NCI-H345 treated with DMSO at 0.1 percent for 48 hours (cell line): ENCODE results near the gene DLGAP5.

Source experiments
- DNase-seq: peaks from one replicate; lab custom pipeline; 2025; ENCODE audit not compliant: unreplicated experiment; lab: John Stamatoyannopoulos, UW

Gene DLGAP5, protein sequence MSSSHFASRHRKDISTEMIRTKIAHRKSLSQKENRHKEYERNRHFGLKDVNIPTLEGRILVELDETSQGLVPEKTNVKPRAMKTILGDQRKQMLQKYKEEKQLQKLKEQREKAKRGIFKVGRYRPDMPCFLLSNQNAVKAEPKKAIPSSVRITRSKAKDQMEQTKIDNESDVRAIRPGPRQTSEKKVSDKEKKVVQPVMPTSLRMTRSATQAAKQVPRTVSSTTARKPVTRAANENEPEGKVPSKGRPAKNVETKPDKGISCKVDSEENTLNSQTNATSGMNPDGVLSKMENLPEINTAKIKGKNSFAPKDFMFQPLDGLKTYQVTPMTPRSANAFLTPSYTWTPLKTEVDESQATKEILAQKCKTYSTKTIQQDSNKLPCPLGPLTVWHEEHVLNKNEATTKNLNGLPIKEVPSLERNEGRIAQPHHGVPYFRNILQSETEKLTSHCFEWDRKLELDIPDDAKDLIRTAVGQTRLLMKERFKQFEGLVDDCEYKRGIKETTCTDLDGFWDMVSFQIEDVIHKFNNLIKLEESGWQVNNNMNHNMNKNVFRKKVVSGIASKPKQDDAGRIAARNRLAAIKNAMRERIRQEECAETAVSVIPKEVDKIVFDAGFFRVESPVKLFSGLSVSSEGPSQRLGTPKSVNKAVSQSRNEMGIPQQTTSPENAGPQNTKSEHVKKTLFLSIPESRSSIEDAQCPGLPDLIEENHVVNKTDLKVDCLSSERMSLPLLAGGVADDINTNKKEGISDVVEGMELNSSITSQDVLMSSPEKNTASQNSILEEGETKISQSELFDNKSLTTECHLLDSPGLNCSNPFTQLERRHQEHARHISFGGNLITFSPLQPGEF

DNA sequence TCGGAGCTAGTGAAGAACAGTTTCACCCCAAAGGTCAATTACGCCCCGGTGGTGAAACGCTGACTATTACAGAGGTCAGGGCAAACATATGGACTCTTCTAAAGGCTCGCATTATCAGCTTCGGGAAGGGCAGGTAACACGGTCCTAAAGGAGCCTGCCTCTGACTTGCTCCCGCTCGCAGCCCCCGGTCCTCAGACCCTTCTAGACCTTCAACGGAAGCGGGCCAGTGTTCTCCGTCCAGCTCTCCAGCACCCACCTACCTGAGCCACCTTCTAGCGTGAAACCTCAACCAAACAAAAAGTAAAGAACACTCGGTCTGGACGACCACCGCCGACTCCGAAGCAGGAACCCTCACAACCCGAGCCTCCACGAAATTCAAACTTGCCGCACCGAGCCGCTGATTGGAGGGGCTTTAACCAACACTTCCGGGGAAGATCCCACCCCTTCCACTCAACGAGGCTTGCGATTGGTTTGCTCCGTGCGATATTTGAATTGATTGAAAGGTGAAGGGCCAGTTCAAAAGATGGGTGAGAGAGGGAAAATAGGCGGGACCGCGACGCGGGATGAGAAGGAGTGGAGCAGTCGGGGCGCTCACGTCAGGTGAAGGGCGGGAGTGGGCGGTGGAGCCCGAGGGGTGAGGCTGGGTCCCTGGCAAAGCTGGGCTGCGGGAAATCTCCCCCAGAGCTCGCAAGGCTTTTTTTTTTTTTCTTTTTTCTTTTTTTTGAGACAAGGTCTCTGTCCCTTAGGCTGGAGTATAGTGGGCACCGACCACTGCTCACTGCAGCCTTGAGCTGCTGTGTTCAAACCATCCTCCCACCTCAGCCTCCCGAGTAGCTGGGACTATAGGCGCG lies at the start of gene DLGAP5:
TSS of gene DLGAP5 (minus strand) at position 383 of the 851 bp plus-strand sequence. CDS start 2,406 bp downstream, outside the sequence.
- DNase-seq, result peak; percentile 96

DNA sequence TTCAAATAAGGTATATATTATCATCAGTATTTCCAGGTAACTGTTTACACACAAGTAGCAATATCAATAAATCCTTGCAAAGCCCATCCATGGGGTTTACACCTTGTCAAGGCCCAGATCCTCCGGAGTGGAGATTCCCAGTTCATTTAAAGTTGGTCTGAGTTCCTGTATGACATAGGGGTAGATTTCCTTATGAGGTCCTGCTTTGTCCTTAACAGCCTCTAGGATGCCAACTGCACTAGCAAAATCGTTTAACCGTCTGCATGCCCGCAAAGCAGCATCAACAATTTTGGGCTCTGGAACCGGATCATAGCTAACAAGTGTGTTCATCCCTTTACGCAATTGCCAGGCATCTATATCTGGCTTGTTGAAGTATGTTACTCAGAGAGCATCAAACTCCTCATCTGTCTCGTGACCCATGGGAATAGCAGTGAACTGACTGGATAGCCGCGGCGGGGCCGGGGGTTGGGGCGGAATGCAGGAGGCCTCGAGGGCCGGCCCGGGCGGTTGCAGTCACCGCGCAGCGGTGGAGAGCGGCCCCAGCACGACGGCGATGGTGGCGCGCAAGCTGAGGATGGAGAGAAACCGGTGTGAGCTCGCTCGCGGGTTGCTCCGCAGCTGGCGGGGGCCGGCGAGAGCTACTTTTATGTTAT lies 49.3 kb upstream of the DLGAP5 start:
- no peak for DNase-seq

DNA sequence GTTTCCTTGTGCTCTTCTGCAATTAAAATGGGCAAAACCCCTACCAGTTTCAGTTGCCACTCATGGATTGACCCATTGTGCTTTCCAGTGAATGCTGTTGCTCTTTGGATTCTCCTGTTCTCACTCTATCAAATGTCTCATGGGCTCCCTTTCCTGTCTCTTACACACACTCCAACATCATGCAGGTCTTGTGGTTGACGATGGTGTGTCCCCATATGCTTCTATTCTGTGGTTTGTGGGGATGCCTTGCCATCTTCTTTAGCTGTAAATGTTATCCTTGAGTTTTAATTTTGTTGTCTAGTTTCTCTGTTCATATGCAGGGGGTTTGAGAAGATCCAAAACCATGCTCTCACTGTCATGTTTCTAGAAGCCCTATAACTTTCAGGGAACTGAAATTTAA lies 47.9 kb upstream of the DLGAP5 start:
- DNase-seq, result no peak

DNA sequence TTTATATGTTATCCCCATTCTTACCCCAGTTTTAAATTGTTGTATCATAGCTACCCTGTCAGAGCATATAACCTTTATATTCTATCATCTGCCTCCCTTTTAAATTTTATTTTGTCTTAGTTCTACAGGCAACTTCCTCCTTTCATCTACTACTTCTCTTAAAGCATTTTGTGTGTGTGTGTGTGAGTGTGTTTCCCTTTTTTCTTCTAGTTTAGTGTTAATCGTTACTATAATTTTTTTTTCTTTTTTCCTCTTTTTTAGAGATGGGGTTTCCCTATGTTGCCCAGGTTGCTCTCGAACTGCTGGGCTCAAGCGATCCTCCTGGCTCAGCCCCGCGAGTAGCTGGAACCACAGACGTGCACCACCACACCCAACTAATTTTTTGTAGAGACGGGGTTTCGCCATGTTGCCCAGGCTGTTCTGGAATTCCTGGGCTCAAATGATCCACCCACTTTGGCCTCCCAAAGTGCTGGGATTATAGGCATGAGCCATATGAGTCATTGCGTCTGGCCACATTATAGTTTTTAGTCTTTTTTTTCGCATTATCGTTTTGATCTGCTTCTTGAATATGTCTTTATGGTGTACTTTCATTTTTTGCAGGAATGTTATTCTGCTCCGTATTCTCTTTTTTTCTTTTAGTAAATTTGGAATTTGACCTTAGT lies 46.8 kb upstream of the DLGAP5 start:
- no peak for DNase-seq

DNA sequence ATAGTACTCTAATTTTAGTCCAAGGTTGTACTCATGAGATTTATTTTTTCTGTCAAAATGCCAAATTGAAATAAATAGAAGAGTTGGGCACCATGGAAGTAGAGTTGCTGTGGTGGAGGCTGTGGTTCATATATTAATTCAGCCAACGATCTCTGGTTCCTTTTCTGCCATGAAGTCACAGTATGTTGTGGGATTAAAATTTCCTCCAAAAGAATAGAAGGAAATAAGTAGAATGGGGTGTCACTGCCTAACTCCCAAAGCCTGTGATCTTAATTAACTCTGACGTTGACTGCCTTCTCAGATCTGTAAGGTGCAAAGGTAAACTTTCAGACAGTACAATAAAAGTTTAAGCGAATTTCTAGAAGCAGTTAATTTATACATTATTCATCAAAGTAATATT lies 42.2 kb upstream of the DLGAP5 start:
- no peak for DNase-seq

DNA sequence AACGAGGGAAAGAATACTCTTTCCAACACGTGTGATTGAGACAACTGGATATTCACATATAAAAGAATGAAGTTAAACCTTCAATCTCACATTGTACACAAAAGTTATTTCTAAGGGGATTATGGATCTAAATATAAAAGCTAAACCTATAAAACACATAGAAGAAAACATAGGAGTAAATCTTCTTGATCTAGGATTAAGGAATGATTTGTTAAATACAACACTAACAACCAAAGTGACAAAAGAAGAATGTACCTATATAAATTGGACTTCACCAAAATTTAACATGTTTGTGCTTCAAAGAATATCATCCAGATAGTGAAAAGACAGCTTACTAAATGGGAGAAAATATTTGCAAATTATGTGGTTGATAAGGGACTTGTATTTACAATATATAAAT lies 36.9 kb upstream of the DLGAP5 start:
- DNase-seq, result no peak

DNA sequence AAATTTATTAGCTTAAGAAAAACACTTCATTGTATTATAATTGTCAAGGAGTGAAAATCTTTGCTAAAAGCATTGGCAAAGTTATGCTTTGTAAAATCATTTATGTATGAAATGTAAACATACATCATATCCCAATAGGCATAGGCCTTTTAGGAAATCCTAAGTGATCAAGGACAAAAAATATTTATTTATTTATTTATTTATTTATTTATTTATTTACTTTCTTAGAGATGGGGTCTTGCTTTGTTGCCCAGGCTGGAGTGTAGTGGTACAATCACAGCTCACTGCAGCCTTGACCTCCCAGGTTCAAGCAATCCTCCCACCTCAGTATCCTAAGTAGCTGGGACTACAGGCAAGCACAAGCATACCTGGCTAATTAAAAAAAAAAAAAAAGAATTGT lies 32.0 kb upstream of the DLGAP5 start:
- DNase-seq, result no peak

DNA sequence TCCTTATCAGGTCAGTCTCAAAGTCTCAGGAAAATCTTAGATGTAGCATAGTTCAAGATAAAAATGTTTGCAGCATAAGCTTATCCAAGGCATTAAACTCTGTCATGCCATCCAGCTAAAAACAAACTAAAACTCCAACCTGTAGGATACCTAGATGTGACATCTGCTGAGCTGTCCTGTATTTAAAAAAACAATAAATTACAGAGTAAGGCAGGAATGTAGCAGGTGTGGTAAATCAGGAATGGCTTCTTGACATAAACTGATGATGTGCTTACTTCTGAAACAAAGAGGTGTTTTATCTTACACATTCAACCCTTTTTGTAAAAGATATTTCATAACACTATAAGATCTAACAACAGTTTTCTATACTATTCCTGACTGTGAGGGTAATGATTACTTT lies 30.6 kb upstream of the DLGAP5 start:
- no peak for DNase-seq

DNA sequence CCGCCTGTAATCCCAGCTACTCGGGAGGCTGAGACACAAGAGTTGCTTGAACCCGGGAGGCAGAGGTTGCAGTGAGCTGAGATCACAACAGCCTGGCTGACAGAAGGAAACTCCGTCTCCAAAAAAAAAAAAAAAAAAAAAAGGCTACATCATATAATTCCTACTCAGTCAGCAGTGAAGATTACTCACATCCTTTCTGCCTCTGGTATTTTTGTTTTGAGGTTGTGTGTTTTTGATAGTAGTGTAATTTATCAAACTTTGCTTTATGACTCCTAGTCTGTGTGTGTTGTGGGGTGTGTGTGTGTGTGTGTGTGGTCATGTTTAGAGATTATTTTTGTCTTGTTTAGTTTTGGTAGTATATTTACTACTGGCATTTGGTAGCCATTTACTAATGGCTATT lies 29.8 kb upstream of the DLGAP5 start:
- no peak for DNase-seq

DNA sequence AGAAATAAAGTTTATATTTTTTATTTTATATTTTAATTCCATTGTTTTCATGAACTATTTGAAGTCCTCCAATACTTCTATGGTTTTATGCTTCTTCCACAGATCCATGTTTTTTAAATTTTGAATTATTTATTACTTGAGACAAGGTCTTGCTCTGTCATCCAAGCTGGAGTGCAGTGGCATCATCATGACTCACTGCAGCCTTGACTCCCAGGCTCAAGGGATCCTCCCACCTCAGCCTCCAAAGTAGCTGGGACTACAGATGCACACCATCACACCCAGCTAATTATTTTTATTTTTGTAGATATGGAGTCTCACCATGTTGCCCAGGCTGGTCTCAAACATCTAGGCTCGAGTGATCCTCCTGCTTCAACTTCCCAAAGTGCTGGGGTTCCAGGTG lies 28.8 kb upstream of the DLGAP5 start:
- DNase-seq, result no peak

DNA sequence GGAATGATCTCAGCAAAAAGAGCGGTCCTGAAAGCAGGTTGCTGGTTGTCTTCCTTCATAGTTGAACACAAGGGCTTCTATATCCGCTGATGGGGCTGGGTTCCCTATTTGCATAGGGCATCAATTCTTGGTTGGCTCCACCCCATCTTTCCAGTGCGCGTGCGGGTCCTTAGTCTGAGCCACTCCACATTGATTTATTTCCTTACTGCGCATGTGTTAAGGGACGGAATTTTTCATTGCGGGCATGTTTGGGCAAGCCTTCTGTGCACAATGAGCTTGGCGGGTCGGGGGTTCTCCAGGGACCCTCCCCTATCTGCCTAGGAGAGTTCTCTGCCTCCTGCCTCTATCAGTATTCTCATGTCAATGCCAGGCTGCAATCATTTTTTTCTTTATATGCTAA lies 21.2 kb upstream of the DLGAP5 start:
- no peak for DNase-seq

DNA sequence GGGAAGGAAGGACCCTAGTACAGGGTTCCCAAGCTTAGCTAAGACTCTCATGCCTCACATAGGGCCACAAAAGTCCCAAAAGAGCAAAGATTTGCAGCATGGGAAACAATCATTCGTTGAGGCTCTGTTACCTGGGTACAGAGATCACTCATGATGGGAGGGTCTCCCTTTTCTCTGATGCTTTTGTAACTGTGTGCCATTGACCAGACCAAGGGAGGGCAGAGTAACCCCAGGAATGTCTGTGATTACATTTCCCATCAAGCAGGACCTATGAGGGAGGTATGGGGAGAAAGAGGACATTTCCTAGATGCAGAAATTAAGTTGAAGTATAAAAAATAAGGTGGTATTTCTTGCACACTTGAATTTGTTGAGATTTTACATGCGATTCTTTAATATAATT lies 16.4 kb upstream of the DLGAP5 start:
- no peak for DNase-seq

DNA sequence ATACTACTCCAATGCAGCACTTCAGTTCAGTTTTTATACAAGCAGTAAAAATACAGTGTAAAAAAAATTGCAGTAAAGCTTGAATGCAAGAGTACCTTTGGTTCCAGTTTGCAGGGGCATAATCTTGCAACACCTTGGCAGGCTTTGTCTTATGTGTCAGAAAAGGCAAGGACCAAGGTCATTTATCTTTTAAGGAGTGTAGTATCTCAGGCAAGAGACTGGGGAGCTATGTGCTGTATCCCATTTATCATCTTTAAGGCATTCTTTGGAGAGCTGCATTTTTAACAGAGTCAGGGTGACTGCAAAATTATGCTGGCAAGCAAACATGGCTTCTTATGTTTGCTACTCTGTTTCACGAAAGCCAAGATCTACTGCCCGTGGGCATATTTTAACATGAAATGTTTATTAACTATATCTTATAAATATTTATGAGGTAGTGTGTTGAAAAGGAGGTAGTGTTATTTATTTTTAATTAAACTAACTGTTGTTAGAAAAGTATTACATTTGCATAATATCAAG lies 14.8 kb upstream of the DLGAP5 start:
- DNase-seq, result no peak

DNA sequence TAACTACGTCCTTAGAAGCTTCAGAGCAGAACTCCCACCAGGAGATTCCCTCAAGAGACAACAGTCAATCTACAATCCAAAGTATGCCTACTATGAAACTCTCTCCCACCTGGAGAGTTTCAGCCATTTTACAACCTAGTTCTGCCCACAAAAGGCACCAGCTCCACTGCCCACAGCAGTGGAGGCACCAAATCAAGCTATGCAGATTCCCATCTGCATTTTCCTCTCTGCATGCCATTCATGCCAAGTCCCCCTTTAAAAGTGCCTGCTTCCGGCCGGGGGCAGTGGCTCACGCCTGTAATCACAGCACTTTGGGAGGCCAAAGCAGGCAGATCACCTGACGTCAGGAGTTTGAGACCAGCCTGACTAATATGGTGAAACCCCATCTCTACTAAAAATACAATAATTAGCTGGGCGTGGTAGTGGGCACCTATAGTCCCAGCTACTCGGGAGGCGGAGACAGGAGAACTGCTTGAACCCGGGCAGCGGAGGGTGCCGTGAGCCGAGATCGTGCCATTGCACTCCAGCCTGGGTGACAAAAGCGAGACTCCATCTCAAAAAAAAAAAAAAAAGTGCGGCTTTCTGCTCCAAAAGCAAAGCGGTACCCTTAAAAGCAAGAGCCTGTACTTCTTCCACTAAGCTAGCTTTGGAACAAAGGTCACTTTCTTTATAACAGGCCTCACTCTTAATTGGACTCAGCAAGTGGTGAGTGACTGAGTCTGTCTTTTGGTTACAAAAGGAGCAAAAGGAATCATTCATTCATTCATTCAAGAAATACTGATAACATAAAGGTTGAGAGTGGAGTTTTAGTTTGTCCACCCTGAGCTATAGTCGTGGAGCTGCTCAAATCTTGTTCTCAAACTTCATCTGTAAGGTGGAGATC lies 10.1 kb upstream of the DLGAP5 start:
- DNase-seq, result no peak

DNA sequence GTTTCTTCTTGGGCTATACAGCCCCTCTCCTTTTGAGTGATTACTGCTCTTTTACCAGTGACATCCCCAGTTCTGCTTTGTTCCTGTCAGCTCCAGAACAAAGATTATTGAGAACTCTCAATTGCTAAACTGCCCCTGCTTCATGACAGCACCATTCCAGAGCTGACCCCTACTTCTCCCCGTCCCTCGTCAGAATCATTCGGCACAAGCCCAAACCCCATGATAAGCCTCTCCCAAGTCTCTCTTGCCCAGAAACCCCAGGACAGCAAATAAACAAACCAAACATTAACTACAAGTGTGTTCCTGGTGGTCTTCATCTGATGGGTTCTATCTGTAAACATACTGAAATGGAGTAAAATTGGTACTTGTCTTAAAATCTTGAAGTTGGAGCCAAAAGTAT lies 9.3 kb upstream of the DLGAP5 start:
- no peak for DNase-seq

DNA sequence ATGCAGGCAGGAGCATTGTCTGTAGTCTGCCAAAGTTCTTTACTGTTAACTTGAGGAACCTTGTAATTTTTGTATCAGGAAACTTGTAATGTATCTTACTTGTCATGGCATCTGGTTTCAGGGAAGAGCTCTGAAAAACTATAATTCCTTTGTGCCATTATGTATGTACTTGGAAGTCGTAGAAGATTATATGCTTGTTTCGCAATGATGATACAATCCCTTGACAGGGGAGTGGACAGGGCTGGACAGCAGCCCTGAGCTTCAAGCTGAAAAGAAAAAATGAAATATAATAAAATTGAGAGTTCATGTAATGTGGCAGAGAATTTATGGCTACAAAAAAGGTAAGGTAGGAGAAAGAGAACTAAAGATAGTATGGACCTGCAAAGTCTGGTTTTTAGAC lies 7.4 kb upstream of the DLGAP5 start:
- no peak for DNase-seq

DNA sequence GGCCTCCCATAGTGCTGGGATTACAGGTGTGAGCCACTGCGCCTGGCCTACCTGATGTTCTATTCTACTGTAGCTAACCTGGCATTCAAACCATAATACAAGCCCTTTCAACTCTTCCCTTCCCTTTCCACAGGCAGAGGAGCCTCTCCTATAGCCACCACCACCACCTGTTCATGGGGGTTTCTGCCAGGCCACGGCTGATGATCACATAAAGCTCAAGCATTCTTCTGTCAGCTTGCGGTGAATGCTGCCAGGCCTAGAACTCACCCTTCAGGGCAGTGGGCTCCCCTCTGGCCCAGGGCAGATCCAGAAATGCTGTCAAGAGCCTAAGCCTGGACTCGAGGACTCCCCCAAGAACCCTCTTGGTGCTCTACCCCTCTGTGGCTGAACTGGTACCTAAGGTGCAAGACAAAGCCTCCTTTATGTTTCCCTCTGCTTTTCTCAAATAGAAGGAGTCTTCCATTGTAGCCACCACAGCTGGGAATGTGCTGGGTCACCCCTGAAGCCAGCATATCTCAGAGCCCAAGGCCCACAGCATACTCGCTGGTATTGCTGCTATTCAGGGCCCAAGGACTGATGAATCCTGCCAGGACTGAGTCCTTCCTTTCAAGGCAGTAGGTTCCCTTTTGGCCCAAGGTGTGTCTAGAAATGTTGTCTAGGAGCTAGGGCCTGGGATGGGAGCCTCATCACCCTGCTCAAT lies 3.4 kb upstream of the DLGAP5 start:
- DNase-seq, result no peak

DNA sequence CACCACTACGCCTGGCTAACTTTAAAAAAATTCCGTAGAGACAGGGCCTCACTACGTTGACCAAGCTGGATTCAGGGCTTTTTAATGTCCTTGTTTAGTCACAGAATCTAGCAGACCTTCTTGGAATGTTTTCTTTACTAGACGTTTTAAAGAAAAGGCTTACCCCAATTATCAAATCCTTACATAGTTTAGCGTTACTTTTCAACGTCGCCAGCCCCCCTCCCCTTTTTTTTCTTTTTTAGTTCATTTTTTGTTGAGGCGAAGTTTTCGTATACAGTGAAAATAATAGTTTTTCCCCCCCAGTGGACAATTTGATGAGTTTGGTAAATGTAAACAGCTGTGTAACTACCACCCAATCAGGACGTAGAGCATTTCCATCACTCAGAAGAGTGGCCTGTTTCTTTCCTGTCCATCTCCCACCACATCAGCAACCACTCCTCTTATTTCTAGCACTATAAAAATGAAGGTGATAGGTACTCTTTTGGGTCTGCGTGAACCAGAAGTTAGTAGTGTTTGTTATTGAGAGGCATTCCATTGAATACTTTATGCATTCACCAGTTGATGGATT lies 753 bp upstream of the DLGAP5 start:
- peak; percentile 42 for DNase-seq
